Lung (tissue), 12 donors: ENCODE results near the gene AGAP1. TPM values are rescaled to one million over a fixed set of nuclear protein-coding genes. Genes with fewer than 3 reads are reported as not detected.
A peak's percentile ranks its signal among the peaks of the same experiment; 100 is the strongest.

Experiments
- ATAC-seq: fragments of 200-7000 bp; cut with Tn5 transposase; one replicate; pipeline ENCODE4 v1.9.1; 2020; ENCODE audit warnings: moderate number of reproducible peaks; ENCODE audit not compliant: insufficient read depth, low FRiP score
- DNase-seq, 3 donors: peaks; one replicate each; pipeline ENCODE4 v3.0.0-alpha.2; 2013 to 2017
- H3K27ac ChIP-seq, 2 donors: one replicate each; pipeline ENCODE4 v1.5.1; 2013; ENCODE audit warnings: mild to moderate bottlenecking in 2 of 2, moderate library complexity in 2 of 2, control low read depth in 1 of 2, inconsistent platforms in 1 of 2, low read depth in 1 of 2, low read length in 1 of 2
- H3K27me3 ChIP-seq, 3 donors: one replicate each; pipeline ENCODE4 v1.5.1; 2013; ENCODE audit warnings: low read length in 2 of 3; ENCODE audit not compliant: control insufficient read depth in 3 of 3, insufficient read depth in 3 of 3
- H3K36me3 ChIP-seq, 4 donors: one replicate each; pipeline ENCODE4 v1.5.1; 2013; ENCODE audit warnings: low read length in 4 of 4, mild to moderate bottlenecking in 1 of 4, moderate library complexity in 1 of 4; ENCODE audit not compliant: control insufficient read depth in 4 of 4, insufficient read depth in 4 of 4
- H3K4me1 ChIP-seq, 5 donors: one replicate each; pipeline ENCODE4 v1.5.1; 2013; ENCODE audit warnings: low read length in 5 of 5, mild to moderate bottlenecking in 2 of 5, moderate library complexity in 1 of 5; ENCODE audit not compliant: control insufficient read depth in 5 of 5, insufficient read depth in 5 of 5
- H3K4me3 ChIP-seq: one replicate; pipeline ENCODE4 v1.5.1; 2013; ENCODE audit warnings: mild to moderate bottlenecking, control low read depth, moderate library complexity
- H3K9ac ChIP-seq, 2 donors: one replicate each; pipeline ENCODE4 v1.5.1; 2013; ENCODE audit warnings: low read length in 2 of 2, control low read depth in 1 of 2; ENCODE audit not compliant: insufficient read depth in 1 of 2
- H3K9me3 ChIP-seq, 4 donors: one replicate each; pipeline ENCODE4 v1.5.1; 2013; ENCODE audit warnings: low read length in 3 of 4, mild to moderate bottlenecking in 1 of 4, moderate library complexity in 1 of 4; ENCODE audit not compliant: control insufficient read depth in 4 of 4, insufficient read depth in 3 of 4
- CTCF ChIP-seq: IDR thresholded peaks from 2 replicates; pipeline ENCODE4 v1.5.1; 2012; ENCODE audit warnings: mild to moderate bottlenecking; ENCODE audit errors: control extremely low read depth, extremely low read depth
- WGBS, 2 donors: extraction: QIAGEN DNeasy Blood & Tissue Kit; methylation state at CpG; one replicate each; pipeline ENCODE4 v1.1.7; 2013; 5-methylcytosine and 5-hydroxymethylcytosine counted together
- polyA plus RNA-seq, 2 donors: library from polyadenylated mRNA; stranded (reverse); fragments of 200-250 nt; gene quantifications; one replicate each; pipeline ENCODE4 v1.2.1, GENCODE V29; 2013
- total RNA-seq, 2 donors: library from RNA; depleted of rRNA in 1 of 2; stranded (reverse); fragments of >200 nt in 1 of 2; gene quantifications; one replicate each; pipeline ENCODE4 v1.2.1, GENCODE V29; 2014 to 2021
- donor health status: control.
- donor health status: control.
- donor health status: Bipolar disorder and iron deficiency.
- donor health status: healthy.
- donor health status: DM: yes; HTN: yes; CAD: no.

Gene AGAP1
- total and polyA plus RNA-seq, 4 donors: 6.6 to 39.4 (median 20.2) TPM

DNA sequence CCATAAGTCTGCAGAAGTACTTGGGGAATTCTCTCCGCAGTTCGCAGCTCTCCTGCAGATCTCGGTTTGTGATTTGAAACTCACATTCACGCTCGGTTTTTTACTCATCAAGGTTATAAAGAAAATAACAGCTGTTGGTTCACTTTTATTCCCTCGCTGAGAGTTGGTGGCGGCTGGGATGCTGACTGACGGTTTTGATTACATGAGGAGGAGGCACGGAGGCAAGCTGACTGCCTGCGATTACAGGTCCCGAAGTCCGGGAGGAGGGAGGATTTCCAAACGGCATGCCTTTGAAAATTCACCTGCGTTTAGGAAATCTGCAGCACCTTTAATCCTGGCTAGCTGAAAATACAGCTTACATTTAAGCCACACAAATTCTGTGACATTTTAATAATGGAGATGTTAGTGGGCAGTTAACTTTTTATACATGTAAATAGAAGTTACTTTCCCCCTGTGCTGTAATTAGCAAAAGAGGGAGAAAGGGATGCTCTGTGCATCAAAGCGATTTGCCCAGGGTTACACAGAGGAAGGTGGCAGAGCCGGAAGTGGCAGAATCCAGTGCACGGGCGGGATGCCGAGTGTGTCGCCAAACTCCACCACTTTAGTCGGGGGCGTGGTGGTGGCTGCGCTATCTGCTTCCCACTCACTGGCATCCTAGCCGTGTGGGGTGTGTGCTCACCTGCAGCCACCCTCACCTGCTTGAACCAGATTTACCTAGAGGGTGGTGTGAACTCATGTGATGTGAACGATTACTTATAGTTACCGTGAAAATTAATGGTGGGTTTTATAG lies 14.7 kb downstream of the AGAP1 start:
- WGBS, 2 donors: 86 to 87% methylated on average over 26 of the region's 26 CpGs
- no peak for DNase-seq

GRCh38 chr2:235510318-235510717 lies 16.5 kb downstream of the AGAP1 start:
- ATAC-seq (no peak), DNase-seq (no peak)
- no peak for TF ChIP-seq CTCF
- Histone ChIP-seq H3K9me3 (no peaks in the 10 kb centered on the region), H3K9ac (no peak overlapping the region), H3K27me3 (no peaks in the 10 kb centered on the region), H3K4me1 (peaks cover 0 to 41% (median 10%) of the 10 kb centered on the region in 5 donors), H3K4me3 (no peak overlapping the region), H3K36me3 (no peaks in the 10 kb centered on the region), H3K27ac (no peak overlapping the region)
- 63 to 66% methylated on average over 4 of the region's 4 CpGs for WGBS, 2 donors

More for the DNA sequence above, 14.7 kb downstream of the AGAP1 start:
- Histone ChIP-seq H3K9ac (no peak overlapping the region), H3K4me3 (no peak overlapping the region), H3K27ac (no peak overlapping the region), H3K27me3 (no peaks in the 10 kb centered on the region), H3K4me1 (peaks cover 0 to 36% (median 20%) of the 10 kb centered on the region in 5 donors), H3K36me3 (no peaks in the 10 kb centered on the region), H3K9me3 (no peaks in the 10 kb centered on the region)
- no peak for ATAC-seq
- TF ChIP-seq CTCF: no peak

DNA sequence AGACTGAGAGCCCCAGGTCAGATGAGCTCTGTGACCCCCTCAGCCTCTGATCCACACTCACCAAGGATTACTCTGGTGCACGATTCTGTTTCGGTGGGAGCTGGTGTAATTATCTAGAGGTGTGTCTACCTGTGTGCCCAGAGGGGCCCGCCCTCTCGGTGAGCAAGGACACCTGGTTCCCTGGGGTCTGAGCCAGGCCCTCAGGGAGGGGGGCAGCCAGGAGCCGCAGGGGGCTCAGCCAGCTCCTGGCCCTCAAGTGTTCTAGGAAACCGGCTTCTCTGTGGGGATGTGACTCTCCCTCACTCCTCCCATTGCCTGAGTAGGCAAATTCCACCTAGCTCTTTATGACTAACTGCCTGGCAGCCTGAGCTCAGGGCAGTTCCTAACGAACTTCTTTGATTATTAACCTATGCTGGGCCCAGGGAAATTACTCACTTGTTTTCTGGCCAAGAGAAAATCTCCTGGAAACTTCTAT lies 17.4 kb downstream of the AGAP1 start:
- 45 to 59% methylated on average over 7 of the region's 7 CpGs for WGBS, 2 donors
- Histone ChIP-seq H3K4me1 (peaks cover 0 to 38% (median 6%) of the 10 kb centered on the region in 5 donors), H3K27me3 (no peaks in the 10 kb centered on the region), H3K9ac (no peak overlapping the region), H3K9me3 (peaks cover 0 to 2% (median 0%) of the 10 kb centered on the region in 4 donors), H3K36me3 (no peaks in the 10 kb centered on the region), H3K4me3 (no peak overlapping the region), H3K27ac (no peak overlapping the region)
- TF ChIP-seq CTCF: no peak
- peak; percentile 45 to 76 (median 63) for DNase-seq
- peak; percentile 78 for ATAC-seq
